Measurements from ENCODE around the gene PPOX. TPM values are rescaled to one million over a fixed set of nuclear protein-coding genes. Genes with fewer than 3 reads are reported as not detected.

Gene PPOX
- total RNA-seq, 2 experiments from 2014 or later: 42.0 to 45.5 TPM

DNA sequence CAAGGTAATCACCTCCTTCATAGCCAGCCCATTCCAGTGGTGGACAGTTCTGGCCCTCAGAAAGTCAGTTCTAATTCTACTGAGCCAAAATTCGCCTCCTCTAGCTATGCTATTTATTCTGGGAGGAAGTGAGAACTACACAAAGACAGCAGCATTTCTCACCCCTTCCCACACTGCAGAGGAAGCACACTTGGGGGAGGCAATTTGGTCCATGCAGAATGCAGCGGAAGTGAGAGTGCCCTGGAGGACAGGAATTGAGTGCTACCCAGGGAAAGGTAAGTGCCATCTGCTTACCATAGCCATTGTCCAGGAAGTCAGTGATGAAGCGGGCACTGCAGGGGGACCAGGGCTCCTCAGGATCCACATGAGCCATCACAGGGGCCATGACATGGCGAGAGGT, 28.9 kb downstream of the PPOX start:
- peaks cover 32% of the 10 kb centered on the region for H3K4me1 ChIP-seq (ENCODE audit: insufficient read depth, low read length, poor library complexity, severe bottlenecking)
- H3K9me2 ChIP-seq (ENCODE audit: insufficient read depth, low read length): no peaks in the 10 kb centered on the region
- intact Hi-C loops (cut with micrococcal nuclease; ENCODE audit: unreplicated experiment): no loop called here
- H4K20me1 ChIP-seq (ENCODE audit: insufficient read depth, low read length): no peaks in the 10 kb centered on the region
- no TSS peak for BruUV-seq (replicated peaks)
- H3K9me3 ChIP-seq (ENCODE audit: low read length): no peaks in the 10 kb centered on the region
- no peaks in the 10 kb centered on the region for H3K79me2 ChIP-seq (ENCODE audit: insufficient read depth, low read depth, low read length)
- H3K4me2 ChIP-seq (ENCODE audit: low read length): peak overlapping the region; percentile 55
- H3K27ac ChIP-seq (ENCODE audit: low read depth, low read length, poor library complexity, severe bottlenecking): peak overlapping the region; percentile 58
- peak; percentile 66 for DNase-seq (ENCODE audit: low spot score)
- H3K4me3 ChIP-seq (ENCODE audit: low read depth, low read length, poor library complexity, severe bottlenecking): no peak overlapping the region
- peak overlapping the region; percentile 44 for H2AFZ ChIP-seq (ENCODE audit: low read length)
- TF ChIP-seq EZH2phosphoT487 (IDR thresholded peaks at IDR 0.05; ENCODE audit: borderline replicate concordance, low read depth, low read length): no peak
- TF ChIP-seq, protein P1, sequence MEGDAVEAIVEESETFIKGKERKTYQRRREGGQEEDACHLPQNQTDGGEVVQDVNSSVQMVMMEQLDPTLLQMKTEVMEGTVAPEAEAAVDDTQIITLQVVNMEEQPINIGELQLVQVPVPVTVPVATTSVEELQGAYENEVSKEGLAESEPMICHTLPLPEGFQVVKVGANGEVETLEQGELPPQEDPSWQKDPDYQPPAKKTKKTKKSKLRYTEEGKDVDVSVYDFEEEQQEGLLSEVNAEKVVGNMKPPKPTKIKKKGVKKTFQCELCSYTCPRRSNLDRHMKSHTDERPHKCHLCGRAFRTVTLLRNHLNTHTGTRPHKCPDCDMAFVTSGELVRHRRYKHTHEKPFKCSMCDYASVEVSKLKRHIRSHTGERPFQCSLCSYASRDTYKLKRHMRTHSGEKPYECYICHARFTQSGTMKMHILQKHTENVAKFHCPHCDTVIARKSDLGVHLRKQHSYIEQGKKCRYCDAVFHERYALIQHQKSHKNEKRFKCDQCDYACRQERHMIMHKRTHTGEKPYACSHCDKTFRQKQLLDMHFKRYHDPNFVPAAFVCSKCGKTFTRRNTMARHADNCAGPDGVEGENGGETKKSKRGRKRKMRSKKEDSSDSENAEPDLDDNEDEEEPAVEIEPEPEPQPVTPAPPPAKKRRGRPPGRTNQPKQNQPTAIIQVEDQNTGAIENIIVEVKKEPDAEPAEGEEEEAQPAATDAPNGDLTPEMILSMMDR (conservative IDR thresholded peaks at IDR 0.05; ENCODE audit: low read length): no peak
- ChIA-PET CTCF (ENCODE audit: unreplicated experiment) (interaction anchor here (1.1 kb wide), 1 partner anchor 18 kb away, joined by 3 read pairs; the partner anchor contains the start of gene B4GALT3), POLR2A (interaction anchor here (0.6 to 1.1 kb wide), 4 partner anchors 31 to 226 kb away, joined by 3 to 5 read pairs (median 3); partner anchors contain the start of gene TOMM40L)
- no peaks in the 10 kb centered on the region for H3K36me3 ChIP-seq (ENCODE audit: insufficient read depth, low read length)

DNA sequence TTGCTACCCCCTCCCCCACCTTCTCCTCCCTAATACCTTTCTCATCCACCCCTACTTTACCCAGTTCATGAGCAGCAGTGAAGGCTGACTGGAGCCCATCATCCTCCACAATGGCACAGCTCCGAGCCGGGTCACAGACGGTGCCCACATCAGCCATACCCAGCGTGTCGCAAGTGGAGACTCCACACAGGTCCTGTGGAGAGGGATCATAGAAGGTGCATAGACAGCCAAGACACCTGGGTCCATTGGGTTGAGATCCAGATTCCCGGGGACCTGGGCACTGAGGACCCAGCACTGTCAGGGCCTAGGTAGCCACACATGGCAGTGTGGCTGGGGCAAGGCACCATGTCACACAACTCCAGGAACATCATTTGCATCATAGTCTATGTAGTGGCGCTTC, 29.9 kb downstream of the PPOX start:
- intact Hi-C loops (cut with micrococcal nuclease; ENCODE audit: unreplicated experiment): no loop called here
- BruUV-seq (replicated peaks): no TSS peak
- H3K27ac ChIP-seq (ENCODE audit: low read depth, low read length, poor library complexity, severe bottlenecking): no peak overlapping the region
- no peaks in the 10 kb centered on the region for H3K9me3 ChIP-seq (ENCODE audit: low read length)
- peaks cover 41% of the 10 kb centered on the region for H3K4me1 ChIP-seq (ENCODE audit: insufficient read depth, low read length, poor library complexity, severe bottlenecking)
- no peaks in the 10 kb centered on the region for H3K79me2 ChIP-seq (ENCODE audit: insufficient read depth, low read depth, low read length)
- H3K4me2 ChIP-seq (ENCODE audit: low read length): no peak overlapping the region
- POLR2A ChIA-PET: interaction anchor here (0.6 kb wide), 1 partner anchor 8 kb away, joined by 4 read pairs; no protein-coding TSS in a partner anchor
- TF ChIP-seq, protein P1 (conservative IDR thresholded peaks at IDR 0.05; ENCODE audit: low read length): no peak
- TF ChIP-seq EZH2phosphoT487 (IDR thresholded peaks at IDR 0.05; ENCODE audit: borderline replicate concordance, low read depth, low read length): no peak
- H3K9me2 ChIP-seq (ENCODE audit: insufficient read depth, low read length): no peaks in the 10 kb centered on the region
- H2AFZ ChIP-seq (ENCODE audit: low read length): no peak overlapping the region
- no peak for DNase-seq (ENCODE audit: low spot score)
- no peaks in the 10 kb centered on the region for H3K36me3 ChIP-seq (ENCODE audit: insufficient read depth, low read length)
- CTCF ChIA-PET (ENCODE audit: unreplicated experiment): no interaction called here
- no peaks in the 10 kb centered on the region for H4K20me1 ChIP-seq (ENCODE audit: insufficient read depth, low read length)
- no peak overlapping the region for H3K4me3 ChIP-seq (ENCODE audit: low read depth, low read length, poor library complexity, severe bottlenecking)

DNA sequence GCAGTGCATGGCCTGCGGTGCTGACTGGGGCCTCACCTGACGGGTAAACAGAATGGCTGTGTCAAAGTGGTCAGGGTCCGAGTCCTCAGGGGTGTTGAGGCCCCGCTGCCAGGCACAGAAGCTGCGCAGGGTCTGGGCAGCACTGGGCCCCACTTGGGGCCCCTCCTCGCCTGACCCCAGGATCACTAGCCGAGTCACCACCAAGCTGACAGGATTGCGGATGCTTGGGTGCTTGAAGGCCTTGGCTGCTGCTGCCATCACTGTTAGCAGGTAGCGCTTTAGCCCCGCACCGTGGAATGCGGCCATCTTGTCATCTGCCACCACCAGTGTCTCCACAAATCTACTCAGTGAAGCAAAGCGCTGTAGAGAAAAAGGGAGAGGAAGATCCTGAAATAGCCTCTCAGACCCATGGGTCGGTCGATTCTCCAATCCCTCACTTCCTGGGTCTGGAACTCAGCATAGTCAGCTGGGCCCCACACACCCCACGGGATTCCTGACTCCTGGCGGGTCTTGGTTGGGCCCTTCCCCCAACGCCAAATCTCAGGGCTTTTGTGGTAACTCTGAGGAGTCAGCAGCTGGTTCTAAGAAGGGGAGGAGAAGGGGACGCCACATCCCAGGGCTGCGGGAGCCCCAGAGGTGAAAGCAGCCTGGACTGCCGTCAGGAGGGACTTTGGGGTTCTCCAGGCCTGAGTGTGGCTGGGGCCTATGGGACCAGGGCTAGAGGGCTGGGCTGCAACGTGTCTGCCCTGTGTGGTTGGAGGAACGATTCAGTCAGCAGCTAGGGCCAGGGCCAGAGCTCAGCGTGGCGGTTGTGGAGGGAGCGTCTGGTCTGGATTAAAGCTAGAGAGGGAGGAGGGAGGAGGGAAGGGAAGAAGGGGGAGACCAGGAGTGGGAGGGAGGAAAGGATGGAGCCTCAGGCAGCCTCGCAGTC, 30.6 kb downstream of the PPOX start:
- H3K4me2 ChIP-seq (ENCODE audit: low read length): no peak overlapping the region
- H2AFZ ChIP-seq (ENCODE audit: low read length): no peak overlapping the region
- POLR2A ChIA-PET: interaction anchor here (0.6 kb wide), 1 partner anchor 7 kb away, joined by 4 read pairs; no protein-coding TSS in a partner anchor

More for the DNA sequence above, 30.6 kb downstream of the PPOX start:
- CTCF ChIA-PET (ENCODE audit: unreplicated experiment): no interaction called here
- Histone ChIP-seq H4K20me1 (ENCODE audit: insufficient read depth, low read length) (no peaks in the 10 kb centered on the region), H3K4me3 (ENCODE audit: low read depth, low read length, poor library complexity, severe bottlenecking) (no peak overlapping the region), H3K79me2 (ENCODE audit: insufficient read depth, low read depth, low read length) (no peaks in the 10 kb centered on the region), H3K27ac (ENCODE audit: low read depth, low read length, poor library complexity, severe bottlenecking) (no peak overlapping the region), H3K9me3 (ENCODE audit: low read length) (no peaks in the 10 kb centered on the region), H3K9me2 (ENCODE audit: insufficient read depth, low read length) (no peaks in the 10 kb centered on the region), H3K4me1 (ENCODE audit: insufficient read depth, low read length, poor library complexity, severe bottlenecking) (peaks cover 48% of the 10 kb centered on the region), H3K36me3 (ENCODE audit: insufficient read depth, low read length) (no peaks in the 10 kb centered on the region)
- no TSS peak for BruUV-seq (replicated peaks)
- DNase-seq (ENCODE audit: low spot score): no peak
- intact Hi-C loops (cut with micrococcal nuclease; ENCODE audit: unreplicated experiment): no loop called here
- no peak for TF ChIP-seq EZH2phosphoT487 (IDR thresholded peaks at IDR 0.05; ENCODE audit: borderline replicate concordance, low read depth, low read length)
- TF ChIP-seq, protein P1 (conservative IDR thresholded peaks at IDR 0.05; ENCODE audit: low read length): no peak
